Measurements from ENCODE around the gene C9orf78. TPM values are rescaled to one million over a fixed set of nuclear protein-coding genes. Genes with fewer than 3 reads are reported as not detected.

Gene C9orf78
- total RNA-seq, 6 experiments from 2014 or later: 25.2 to 39.8 (median 33.5) TPM

DNA sequence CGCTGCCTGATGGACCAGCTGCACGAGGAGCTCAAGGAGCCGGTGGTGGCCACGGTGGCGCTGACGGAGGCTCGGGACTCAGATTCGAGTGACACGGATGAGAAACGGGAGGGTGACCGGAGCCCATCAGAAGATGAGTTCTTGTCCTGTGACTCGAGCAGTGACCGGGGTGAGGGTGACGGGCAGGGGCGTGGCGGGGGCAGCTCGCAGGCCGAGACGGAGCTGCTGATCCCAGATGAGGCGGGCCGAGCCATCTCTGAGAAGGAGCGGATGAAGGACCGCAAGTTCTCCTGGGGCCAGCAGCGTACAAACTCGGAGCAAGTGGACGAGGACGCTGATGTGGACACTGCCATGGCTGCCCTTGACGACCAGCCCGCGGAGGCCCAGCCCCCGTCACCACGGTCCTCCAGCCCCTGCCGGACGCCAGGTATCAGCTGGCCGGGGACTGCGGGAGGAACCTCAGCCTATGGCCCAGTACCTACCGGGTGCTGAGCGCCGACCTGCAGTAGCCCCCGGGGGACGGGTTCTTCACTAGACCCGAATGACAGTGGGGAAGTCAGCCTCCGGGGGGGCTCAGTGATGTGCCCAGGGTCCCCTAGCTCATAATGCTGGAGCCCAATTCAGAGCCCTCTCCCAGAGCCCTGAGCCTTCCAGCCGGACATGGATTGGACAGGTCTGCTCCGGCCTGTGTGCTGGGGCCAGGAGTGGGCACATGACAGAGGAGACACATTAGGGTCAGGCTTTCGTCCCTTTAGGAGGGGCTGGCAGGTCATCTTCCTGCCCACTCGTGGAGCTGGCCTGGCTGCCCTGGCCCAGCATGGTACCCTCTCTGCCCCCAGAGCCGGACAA is 33.2 kb upstream of the C9orf78 start:
- ATAC-seq (no peak), DNase-seq (no peak)
- intact Hi-C loops (cut with DNase I): no loop called here
- TF ChIP-seq, protein P1, sequence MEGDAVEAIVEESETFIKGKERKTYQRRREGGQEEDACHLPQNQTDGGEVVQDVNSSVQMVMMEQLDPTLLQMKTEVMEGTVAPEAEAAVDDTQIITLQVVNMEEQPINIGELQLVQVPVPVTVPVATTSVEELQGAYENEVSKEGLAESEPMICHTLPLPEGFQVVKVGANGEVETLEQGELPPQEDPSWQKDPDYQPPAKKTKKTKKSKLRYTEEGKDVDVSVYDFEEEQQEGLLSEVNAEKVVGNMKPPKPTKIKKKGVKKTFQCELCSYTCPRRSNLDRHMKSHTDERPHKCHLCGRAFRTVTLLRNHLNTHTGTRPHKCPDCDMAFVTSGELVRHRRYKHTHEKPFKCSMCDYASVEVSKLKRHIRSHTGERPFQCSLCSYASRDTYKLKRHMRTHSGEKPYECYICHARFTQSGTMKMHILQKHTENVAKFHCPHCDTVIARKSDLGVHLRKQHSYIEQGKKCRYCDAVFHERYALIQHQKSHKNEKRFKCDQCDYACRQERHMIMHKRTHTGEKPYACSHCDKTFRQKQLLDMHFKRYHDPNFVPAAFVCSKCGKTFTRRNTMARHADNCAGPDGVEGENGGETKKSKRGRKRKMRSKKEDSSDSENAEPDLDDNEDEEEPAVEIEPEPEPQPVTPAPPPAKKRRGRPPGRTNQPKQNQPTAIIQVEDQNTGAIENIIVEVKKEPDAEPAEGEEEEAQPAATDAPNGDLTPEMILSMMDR (IDR thresholded peaks at IDR 0.05): no peak
- no peak for TF ChIP-seq POLR2A (IDR thresholded peaks at IDR 0.05)
- Histone ChIP-seq H3K4me3 (no peak overlapping the region), H3K27me3 (no peaks in the 10 kb centered on the region), H3K9me3 (no peaks in the 10 kb centered on the region), H3K4me1 (peaks cover 0 to 11% (median 5%) of the 10 kb centered on the region in 4 donors), H3K27ac (no peak overlapping the region), H3K36me3 (peaks cover 0 to 6% (median 2%) of the 10 kb centered on the region in 4 donors)
- 73% methylated on average over 11 of the region's 48 CpGs for WGBS (ENCODE audit: insufficient coverage, low coverage, low lambda C conversion rate, missing lambda C conversion rate)

DNA sequence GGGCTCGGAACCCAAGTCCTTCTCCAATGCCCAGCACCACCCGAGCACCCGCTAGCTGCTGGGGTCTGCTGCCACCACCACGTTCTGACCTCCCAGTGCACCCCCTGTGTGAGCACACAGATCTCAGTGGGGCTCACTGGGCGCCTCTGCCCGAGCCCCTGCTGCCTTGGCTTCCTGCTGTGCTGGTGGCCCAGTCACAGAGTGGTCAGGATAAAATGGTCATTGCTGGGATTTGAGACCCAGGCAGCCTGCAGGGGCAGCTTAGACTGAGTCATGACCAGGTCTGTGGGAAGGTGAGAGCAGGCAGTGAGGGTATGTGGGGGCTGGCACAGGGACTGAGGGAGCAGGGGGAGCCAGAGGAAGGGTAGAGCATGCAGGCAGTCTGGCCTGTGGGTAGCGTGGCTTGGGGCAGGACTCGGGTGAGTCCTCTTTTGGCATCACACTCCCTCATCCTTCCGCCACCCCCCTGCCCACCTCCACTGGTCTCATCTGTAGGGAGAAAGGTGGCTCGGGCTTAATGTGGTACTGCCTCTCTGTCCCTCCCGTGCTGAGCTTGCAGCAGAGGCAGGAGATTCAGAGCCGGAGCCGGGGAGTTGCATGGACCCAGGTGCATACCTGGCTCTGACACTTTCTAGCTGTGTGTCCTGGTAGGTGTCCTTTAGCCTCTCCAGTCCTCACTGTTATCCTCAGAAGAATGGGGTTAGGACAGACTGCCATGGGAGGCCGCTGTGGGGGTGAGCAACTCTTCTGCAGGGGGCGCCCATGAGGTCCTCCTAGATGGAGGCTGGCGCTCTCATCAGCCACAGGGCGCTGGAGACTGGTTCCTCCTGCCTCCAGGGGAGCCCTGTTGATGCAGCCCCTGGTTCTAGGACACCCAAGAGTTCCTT is 32.3 kb upstream of the C9orf78 start:
- H3K27ac ChIP-seq: no peak overlapping the region
- ATAC-seq (no peak), DNase-seq (no peak)
- H3K36me3 ChIP-seq: peaks cover 0 to 6% (median 2%) of the 10 kb centered on the region in 4 donors
- H3K9me3 ChIP-seq: no peaks in the 10 kb centered on the region
- WGBS (ENCODE audit: insufficient coverage, low coverage, low lambda C conversion rate, missing lambda C conversion rate): 73% methylated on average over 5 of the region's 17 CpGs
- TF ChIP-seq POLR2A (IDR thresholded peaks at IDR 0.05): no peak
- TF ChIP-seq, protein P1 (IDR thresholded peaks at IDR 0.05): no peak
- H3K27me3 ChIP-seq: no peaks in the 10 kb centered on the region
- H3K4me1 ChIP-seq: peaks cover 0 to 11% (median 5%) of the 10 kb centered on the region in 4 donors
- no peak overlapping the region for H3K4me3 ChIP-seq
- intact Hi-C loops (cut with DNase I): no loop called here

DNA sequence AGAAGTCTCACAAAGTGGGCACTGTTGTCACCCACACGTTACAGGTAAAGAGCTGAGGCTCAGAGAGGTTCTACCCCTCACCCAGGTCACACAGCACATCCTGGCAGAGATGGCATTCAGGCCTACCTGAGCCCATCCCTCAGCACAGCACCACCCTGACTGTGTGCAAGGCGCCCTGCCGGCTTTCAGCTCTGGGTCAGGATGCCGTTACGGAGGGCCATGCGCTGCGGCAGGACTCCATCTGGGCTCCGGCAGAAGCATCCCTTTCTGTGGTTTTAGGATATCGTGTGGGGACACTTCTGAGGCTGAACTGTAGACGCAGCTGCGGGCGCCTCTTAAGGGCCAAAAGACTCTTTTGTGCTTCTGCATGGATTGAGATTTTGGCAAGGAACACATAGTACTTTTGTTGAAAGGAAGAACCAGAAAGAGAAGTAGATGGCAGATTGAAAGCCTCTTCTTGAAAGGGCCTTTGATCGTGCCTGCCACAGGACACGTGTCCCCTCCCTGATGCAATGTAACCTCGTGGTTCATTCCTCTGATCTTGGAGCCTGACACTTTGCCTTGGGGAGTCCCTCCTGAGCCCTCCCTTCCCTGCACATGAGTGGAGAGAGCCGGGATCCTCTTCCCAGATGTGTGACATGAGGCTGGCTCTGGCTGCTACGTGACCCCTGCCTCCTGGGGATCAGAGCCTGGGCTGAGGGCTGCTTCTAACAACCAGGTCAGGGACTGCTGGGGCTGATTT is 31.5 kb upstream of the C9orf78 start:
- Histone ChIP-seq H3K27ac (no peak overlapping the region), H3K27me3 (no peaks in the 10 kb centered on the region), H3K9me3 (no peaks in the 10 kb centered on the region), H3K4me3 (no peak overlapping the region), H3K36me3 (peaks cover 0 to 10% (median 2%) of the 10 kb centered on the region in 4 donors), H3K4me1 (peaks cover 0 to 11% (median 5%) of the 10 kb centered on the region in 4 donors)
- WGBS (ENCODE audit: insufficient coverage, low coverage, low lambda C conversion rate, missing lambda C conversion rate): 71% methylated on average over 8 of the region's 17 CpGs
- no peak for DNase-seq
- no peak for TF ChIP-seq POLR2A (IDR thresholded peaks at IDR 0.05)
- TF ChIP-seq, protein P1 (IDR thresholded peaks at IDR 0.05): no peak
- intact Hi-C loops (cut with DNase I): no loop called here
- ATAC-seq: no peak

DNA sequence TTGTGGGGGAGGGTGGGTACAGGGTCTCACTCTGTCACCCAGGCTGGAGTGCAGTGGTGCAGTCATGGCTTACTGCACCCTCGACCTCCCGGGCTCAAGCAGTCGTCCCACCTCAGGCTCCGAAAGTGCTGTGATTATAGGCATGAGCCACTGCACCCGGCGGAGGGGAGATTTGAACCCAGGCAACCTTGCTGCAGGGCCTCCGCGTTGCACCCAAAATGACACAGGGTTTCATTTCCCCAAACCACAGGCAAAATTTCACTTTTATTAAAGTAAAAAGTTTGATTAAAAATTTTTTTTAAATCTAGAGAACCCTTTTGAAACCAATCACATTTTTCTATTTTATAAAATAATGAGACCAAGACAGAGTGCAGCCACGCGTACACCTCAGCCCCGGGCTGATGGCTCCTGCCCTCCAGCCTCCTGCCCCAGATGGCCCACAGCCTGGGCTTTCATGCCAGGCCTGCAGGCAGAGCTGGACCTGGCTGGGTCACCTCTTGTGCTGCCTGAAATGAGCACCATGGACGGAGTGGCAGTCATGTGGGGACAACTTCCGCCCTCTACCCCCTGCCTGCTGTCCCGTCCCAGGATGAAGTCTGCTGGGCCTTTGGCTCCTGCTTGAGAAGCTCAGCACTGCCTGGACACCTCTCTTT is 30.7 kb upstream of the C9orf78 start:
- intact Hi-C loops (cut with DNase I): no loop called here
- Histone ChIP-seq H3K4me1 (peaks cover 0 to 11% (median 5%) of the 10 kb centered on the region in 4 donors), H3K36me3 (peaks cover 0 to 17% (median 2%) of the 10 kb centered on the region in 4 donors), H3K27ac (no peak overlapping the region), H3K9me3 (no peaks in the 10 kb centered on the region), H3K4me3 (no peak overlapping the region), H3K27me3 (no peaks in the 10 kb centered on the region)
- TF ChIP-seq POLR2A (IDR thresholded peaks at IDR 0.05): no peak
- TF ChIP-seq, protein P1 (IDR thresholded peaks at IDR 0.05): no peak
- 96% methylated on average over 3 of the region's 14 CpGs for WGBS (ENCODE audit: insufficient coverage, low coverage, low lambda C conversion rate, missing lambda C conversion rate)
- ATAC-seq: no peak
- DNase-seq: no peak
